Activated CD4-positive, CD25-positive, alpha-beta regulatory T cell treated with anti-CD3 and anti-CD28 coated beads, Interleukin-2, amount 50 U/mL, for 24 hours (primary cell): Measurements from ENCODE around the gene AKNA.

Experiments used
- ATAC-seq, 2 donors: fragments of 150-1000 bp; cut with Tn5 transposase; one replicate each; pipeline ENCODE4 v1.10.0; 2021; ENCODE audit warnings: mild to moderate bottlenecking in 1 of 2, moderate library complexity in 1 of 2

AKNA gene

GRCh38 chr9:114300153-114300845, 87.5 kb downstream of the AKNA start:
- no peak for ATAC-seq

GRCh38 chr9:114299286-114300152, 88.3 kb downstream of the AKNA start:
- ATAC-seq = no peak

GRCh38 chr9:114296338-114296737, 91.4 kb downstream of the AKNA start:
- no peak for ATAC-seq

- ATAC-seq = no peak
Observed at GRCh38 chr9:114294664-114295063, 93.1 kb downstream of the AKNA start.

- ATAC-seq = no peak
Observed at GRCh38 chr9:114291886-114292590, 95.7 kb downstream of the AKNA start.

- peak in 1 of 2 donors; percentile 38 for ATAC-seq
Observed at GRCh38 chr9:114291064-114291474, 96.7 kb downstream of the AKNA start.

GRCh38 chr9:114290561-114290986, 97.2 kb downstream of the AKNA start:
- no peak for ATAC-seq

- ATAC-seq = no peak
Observed at GRCh38 chr9:114289571-114290481, 98.0 kb downstream of the AKNA start.

- ATAC-seq = no peak
Observed at GRCh38 chr9:114289106-114289505, 98.7 kb downstream of the AKNA start.

GRCh38 chr9:114288193-114289091, 99.3 kb downstream of the AKNA start:
- ATAC-seq = no peak

- ATAC-seq = no peak
Observed at GRCh38 chr9:114287763-114288192, 100.0 kb downstream of the AKNA start.

- no peak for ATAC-seq
Observed at GRCh38 chr9:114287001-114287762, 100.6 kb downstream of the AKNA start.

- ATAC-seq = no peak
Observed at GRCh38 chr9:114286146-114286679, 101.6 kb downstream of the AKNA start.

GRCh38 chr9:114285166-114285867, 102.5 kb downstream of the AKNA start:
- ATAC-seq = no peak

GRCh38 chr9:114284316-114285060, 103.3 kb downstream of the AKNA start:
- no peak for ATAC-seq
